Activated CD4-positive, alpha-beta T cell treated with anti-CD3 and anti-CD28 coated beads, Interleukin-2, amount 50 U/mL, for 1 hour (primary cell): ENCODE data around the gene EFEMP2.

Experiments
- DNase-seq: peaks from one replicate; pipeline ENCODE4 v3.0.0-alpha.2; 2020

Gene EFEMP2

DNA sequence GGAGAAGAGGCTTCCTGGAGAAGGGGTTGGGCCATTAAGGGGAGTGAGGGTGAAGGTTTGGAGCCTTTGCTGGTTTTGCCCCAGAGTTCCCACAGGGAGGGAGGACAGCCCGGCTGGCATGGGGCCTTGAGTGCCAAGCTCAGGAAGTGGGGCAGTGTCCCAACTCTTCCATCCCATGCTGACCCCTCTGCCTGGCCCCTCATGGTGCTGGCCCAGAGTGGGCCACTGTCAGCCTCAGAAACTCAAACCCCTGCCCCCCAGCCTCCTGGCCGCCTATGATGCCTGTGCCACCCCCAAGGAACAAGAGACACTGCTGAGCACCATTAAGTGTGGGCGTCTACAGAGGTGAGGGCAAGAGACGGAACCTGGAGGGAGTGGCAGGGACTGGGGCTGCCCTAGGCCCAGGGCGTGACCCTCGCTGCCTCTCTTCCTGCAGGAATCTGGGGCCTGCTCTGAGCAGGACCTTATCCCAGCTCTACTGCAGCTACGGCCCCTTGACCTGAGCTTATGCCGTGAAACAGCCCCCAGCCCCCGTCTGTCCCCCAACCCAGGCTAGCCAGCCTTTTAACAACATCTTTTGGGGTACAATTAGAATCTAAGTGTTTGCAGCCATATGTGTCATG, 6.9 kb downstream of the EFEMP2 start:
- DNase-seq = no peak

DNA sequence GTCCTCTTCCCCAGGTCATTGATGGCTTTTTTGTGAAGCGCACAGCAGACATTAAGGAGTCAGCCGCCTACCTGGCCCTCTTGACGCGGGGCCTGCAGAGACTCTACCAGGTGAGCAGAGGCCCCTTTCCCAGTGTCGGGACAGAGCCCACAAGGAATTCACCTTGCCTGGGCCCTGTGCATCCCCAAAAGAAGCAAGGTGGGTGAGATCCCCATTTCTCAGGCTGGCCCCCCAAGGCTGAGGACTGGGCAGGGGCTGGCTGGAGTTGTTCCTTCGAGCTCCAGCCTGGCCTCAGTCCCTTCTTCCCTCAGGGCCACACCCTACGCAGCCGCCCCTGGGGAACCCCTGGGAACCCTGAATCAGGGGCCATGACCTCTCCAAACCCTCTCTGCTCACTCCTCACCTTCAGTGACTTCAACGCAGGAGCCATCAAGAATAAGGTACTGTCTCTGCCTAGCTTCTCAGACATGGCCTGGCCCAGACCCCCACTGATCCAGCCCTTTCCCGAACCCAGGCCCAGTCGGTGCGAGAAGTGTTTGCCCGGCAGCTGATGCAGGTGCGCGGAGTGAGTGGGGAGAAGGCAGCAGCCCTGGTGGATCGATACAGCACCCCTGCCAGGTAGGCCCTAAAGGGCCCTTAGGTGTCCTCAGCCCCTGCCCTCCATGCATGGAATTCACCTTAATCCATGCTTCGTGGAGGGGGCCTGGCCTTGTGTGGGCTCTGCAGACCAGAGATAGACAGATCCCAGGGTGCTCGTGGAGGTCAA, 7.7 kb downstream of the EFEMP2 start:
- DNase-seq = no peak

GRCh38 chr11:65863889-65864705, 8.5 kb downstream of the EFEMP2 start:
- no peak for DNase-seq

- DNase-seq = no peak
Measured at GRCh38 chr11:65862941-65863888, 9.4 kb downstream of the EFEMP2 start.

GRCh38 chr11:65862191-65862735, 10.3 kb downstream of the EFEMP2 start:
- DNase-seq = no peak

DNA sequence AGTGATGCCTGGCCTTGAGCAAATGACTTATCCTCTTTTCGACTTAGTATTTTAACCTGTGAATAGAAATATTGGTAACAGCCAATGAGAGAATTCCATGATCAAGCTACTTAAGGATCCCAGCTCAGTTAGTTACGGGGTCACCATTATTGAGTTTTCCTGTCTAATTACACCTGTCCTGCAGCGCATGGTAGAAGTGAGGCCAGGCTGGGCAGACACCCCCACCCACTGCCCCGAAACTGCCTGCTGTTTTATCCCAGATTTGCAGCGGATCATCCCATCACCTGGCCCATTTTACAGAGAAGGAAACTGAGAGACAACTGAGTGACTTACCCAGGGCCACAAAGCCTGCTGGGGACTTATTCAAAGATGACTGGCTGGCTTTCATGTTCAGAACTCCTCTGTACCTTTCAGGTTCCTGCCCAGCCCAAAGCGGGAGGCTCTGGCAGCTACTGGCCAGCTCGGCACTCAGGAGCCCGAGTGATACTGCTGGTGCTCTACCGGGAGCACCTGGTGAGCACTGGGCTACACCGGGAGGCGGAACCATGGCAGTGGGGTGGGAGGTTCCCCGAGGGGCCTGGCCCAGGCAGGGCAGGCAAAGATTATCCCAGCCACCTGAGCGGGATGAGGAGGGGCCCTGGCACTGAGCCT, 10.9 kb downstream of the EFEMP2 start:
- DNase-seq = no peak

GRCh38 chr11:65861165-65861505, 11.5 kb downstream of the EFEMP2 start:
- DNase-seq = no peak

GRCh38 chr11:65860278-65861164, 12.1 kb downstream of the EFEMP2 start, which contains the start of gene MUS81:
Gene MUS81 (plus strand): TSS chr11:65860433. CDS start chr11:65860754, 321 bp downstream.
- DNase-seq = peak; percentile 98

DNA sequence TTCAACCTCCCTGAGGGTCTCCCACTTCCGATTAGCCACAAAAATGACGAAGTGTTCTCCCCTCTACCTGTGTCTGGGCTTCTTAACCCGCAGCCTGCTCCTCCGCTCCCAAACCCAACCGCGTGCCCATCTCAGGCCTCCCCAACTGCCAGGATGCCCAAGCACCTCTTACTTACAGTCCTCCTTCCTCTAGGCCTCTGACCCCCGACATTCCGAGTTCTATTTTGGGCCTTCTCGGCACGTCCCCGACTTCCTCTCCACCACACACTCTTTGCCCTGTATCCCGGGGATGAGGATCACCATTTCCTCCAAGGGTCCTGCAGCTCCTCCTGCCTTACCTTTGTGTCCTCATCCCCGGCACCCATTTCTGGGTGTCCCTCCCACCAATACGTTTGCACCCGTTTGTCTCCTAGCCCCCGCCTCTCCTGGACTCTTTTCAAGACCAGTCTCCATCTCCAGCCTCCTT, 12.8 kb downstream of the EFEMP2 start:
- no peak for DNase-seq

GRCh38 chr11:65859095-65859811, 13.3 kb downstream of the EFEMP2 start:
- DNase-seq = peak; percentile 96

DNA sequence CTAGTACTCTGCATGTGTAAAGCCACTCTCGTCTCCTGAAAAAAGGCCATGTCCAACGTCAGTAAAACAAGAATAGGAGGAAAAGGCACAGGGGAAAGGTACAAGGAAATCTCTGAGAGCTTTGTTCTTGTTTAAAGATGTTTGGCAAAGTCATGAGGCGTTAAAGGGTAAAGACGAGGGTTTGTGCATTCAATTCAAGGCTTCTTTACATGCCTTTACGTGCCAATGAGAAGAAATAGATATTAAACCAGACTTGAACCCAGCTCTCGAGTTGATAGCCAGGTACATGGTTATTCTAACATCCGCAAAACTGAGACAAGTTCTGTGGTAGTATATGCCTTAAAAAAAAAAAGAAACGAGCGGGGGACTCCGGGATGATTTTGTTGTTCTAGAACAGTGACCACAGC, 13.9 kb downstream of the EFEMP2 start:
- no peak for DNase-seq

DNA sequence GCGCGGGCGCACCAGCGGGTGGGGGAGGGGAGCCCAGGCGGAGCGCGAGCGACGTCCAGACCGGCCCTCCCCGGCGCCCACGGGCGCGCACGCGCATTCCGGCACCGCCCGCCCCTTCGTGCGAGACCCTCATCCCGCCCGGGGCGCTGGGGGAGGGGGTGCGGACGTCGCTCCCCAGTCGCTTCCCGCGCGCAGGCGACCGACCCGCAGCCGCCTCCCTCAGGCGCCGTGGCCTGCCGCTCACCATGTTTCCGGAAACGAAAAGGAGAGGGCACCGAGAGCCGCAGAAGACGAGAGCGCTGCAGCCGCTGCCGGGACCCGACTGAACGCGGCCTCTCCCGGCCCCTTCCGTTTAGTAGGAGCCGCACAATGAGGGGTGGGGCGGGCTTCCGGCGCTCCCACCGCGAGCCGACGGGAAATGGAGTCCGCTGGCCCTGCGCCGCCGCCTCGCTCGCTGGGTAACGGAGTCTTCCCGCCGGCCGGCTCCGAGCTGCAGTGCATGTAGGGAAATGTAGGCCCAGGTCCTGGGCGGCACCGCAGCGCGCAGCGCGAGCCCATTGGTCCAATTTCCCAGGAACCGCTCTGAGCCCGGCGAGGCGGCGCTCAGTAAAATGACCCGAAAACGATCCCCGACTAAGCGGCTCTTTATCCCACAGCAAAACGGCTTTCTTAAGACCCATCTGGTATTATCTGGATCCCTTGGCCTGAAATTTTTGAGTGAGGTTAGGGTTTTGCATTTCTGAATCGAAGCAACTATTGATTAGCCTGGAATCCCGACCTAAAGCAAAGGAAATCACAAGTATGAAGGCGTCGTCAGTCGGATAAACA, 14.5 kb downstream of the EFEMP2 start, which contains the start of gene CFL1:
CFL1 (minus strand) TSS at position 328 of the 828 bp plus-strand sequence; CDS start at position 247, 81 bp downstream.
- peak; percentile 97 for DNase-seq

DNA sequence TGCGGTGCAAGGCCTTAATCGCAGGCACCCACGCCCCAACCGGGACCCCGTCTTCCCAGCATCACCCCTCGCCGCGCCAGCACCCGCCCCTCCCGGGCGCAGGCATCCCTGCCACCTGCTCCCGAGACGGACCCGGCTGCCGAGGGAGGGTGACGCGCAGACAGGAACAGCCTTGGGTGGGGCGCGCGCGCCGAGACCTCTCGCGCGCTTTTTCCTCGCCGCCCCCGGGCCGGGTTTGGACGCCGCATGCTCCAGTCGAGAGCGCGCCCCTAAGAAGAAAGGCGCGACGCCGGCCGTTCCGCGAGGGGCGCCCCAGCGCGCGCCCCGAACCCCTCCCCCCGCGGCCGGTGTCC, 15.1 kb downstream of the EFEMP2 start:
- peak; percentile 66 for DNase-seq

GRCh38 chr11:65856689-65857499, 15.7 kb downstream of the EFEMP2 start:
- peak; percentile 79 for DNase-seq

DNA sequence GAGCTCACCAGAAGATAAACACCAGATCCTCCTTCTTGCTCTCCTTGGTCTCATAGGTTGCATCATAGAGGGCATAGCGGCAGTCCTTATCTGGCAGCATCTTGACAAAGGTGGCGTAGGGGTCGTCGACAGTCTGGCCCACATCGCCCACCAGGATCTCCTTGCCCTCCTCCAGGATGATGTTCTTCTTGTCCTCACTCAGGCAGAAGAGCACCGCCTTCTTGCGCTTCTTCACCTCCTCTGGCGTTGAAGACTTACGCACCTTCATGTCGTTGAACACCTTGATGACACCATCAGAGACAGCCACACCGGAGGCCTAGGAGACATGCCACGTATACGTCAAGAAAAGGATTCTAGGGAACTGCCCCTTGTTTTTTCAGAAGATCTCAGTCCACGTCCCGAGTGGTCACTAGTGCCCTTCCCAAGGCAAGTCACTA, 16.7 kb downstream of the EFEMP2 start:
- no peak for DNase-seq

- DNase-seq = no peak
Measured at GRCh38 chr11:65854852-65855837, 17.5 kb downstream of the EFEMP2 start.
